H1 (cell line): ENCODE measurements around the gene KRTAP2-4. TPM values are rescaled to one million over a fixed set of nuclear protein-coding genes. Genes with fewer than 3 reads are reported as not detected.

Experiments used
- CTCF ChIA-PET: fragments of 300-600 bp; sonication (Branson Sonifier 250); formaldehyde crosslinking; loops from one replicate; lab custom pipeline; 2021; ENCODE audit not compliant: partially characterized antibody; lab: Charles Lee
- POLR2A ChIA-PET: fragments of 300-600 bp; sonication (Branson Sonifier 250); formaldehyde crosslinking; loops from one replicate; lab custom pipeline; 2021; ENCODE audit warnings: inconsistent platforms; ENCODE audit not compliant: partially characterized antibody; lab: Charles Lee
- DNase-seq, 2 experiments: peaks; one replicate each; pipeline versions ENCODE4 v3.0.0 to v3.0.0-alpha.2; 2010 to 2022; ENCODE audit warnings: low spot score in 2 of 2, low read depth in 1 of 2, mixed read lengths in 1 of 2
- FAIRE-seq: peaks from 2 replicates; lab custom pipeline; 2011; peaks lifted over from hg19 to GRCh38; lab: Jason Lieb, UNC
- H2AFZ ChIP-seq: 2 replicates; pipeline ENCODE4 v1.8.1; 2012; ENCODE audit warnings: low read length, inconsistent platforms
- H2AK5ac ChIP-seq: 2 replicates; pipeline ENCODE4 v1.6.1; 2013; ENCODE audit warnings: low read depth, low read length
- H2BK120ac ChIP-seq: replicated peaks from 2 replicates; pipeline ENCODE3; 2013; ENCODE audit warnings: low read depth, low read length, inconsistent platforms
- H2BK12ac ChIP-seq: 2 replicates; pipeline ENCODE4 v1.6.1; 2013; ENCODE audit warnings: low read depth, low read length
- H2BK15ac ChIP-seq: 2 replicates; pipeline ENCODE4 v1.6.1; 2013; ENCODE audit warnings: low read length
- H2BK20ac ChIP-seq: 2 replicates; pipeline ENCODE4 v1.6.1; 2013; ENCODE audit warnings: low read length
- H2BK5ac ChIP-seq: 2 replicates; pipeline ENCODE4 v1.6.1; 2013; ENCODE audit warnings: low read depth, low read length
- H3K14ac ChIP-seq: 2 replicates; pipeline ENCODE4 v1.6.1; 2013; ENCODE audit warnings: inconsistent platforms; ENCODE audit not compliant: insufficient read length
- H3K18ac ChIP-seq: 2 replicates; pipeline ENCODE4 v1.6.1; 2013; ENCODE audit warnings: low read length; ENCODE audit errors: extremely low read depth
- H3K23ac ChIP-seq: 2 replicates; pipeline ENCODE4 v1.6.1; 2013; ENCODE audit warnings: inconsistent platforms; ENCODE audit not compliant: insufficient read length
- H3K23me2 ChIP-seq: 2 replicates; pipeline ENCODE4 v1.6.1; 2013; ENCODE audit warnings: low read depth, low read length
- H3K27ac ChIP-seq: 2 replicates; pipeline ENCODE4 v1.6.1; 2011; ENCODE audit warnings: low read depth, low read length, inconsistent platforms
- H3K27me3 ChIP-seq, 4 experiments: replicated peaks in 1 of 4; 1 replicate in 1 of 4; 2 replicates in 3 of 4; pipeline versions ENCODE4 v1.6.1 to v1.8.1; 2011 to 2013; ENCODE audit warnings: low read length in 3 of 4, mild to moderate bottlenecking in 3 of 4, inconsistent platforms in 2 of 4, mixed read lengths in 2 of 4, moderate library complexity in 1 of 4; ENCODE audit not compliant: control insufficient read depth in 3 of 4, insufficient read depth in 3 of 4; ENCODE audit errors: extremely low read depth in 1 of 4
- H3K36me3 ChIP-seq, 4 experiments: 2 replicates each; pipeline versions ENCODE4 v1.6.1 to v1.8.1; 2011 to 2013; ENCODE audit warnings: mild to moderate bottlenecking in 4 of 4, low read length in 3 of 4, moderate library complexity in 2 of 4, control low read depth in 1 of 4, inconsistent platforms in 1 of 4; ENCODE audit not compliant: insufficient read depth in 4 of 4, control insufficient read depth in 2 of 4
- H3K4ac ChIP-seq: replicated peaks from 2 replicates; pipeline ENCODE3; 2013; ENCODE audit warnings: low read length, low read depth, mixed read lengths, inconsistent platforms; ENCODE audit not compliant: insufficient read length
- H3K4me1 ChIP-seq, 4 experiments: replicated peaks in 1 of 4; 1 replicate in 1 of 4; 2 replicates in 3 of 4; pipeline versions ENCODE4 v1.6.1 to v1.8.1; 2011 to 2013; ENCODE audit warnings: low read length in 3 of 4, inconsistent platforms in 2 of 4, mixed read lengths in 1 of 4; ENCODE audit not compliant: insufficient read depth in 4 of 4, control insufficient read depth in 3 of 4
- H3K4me2 ChIP-seq, 2 experiments: 2 replicates each; pipeline versions ENCODE4 v1.6.1 to v1.8.1; 2011 to 2013; ENCODE audit warnings: low read depth in 2 of 2, low read length in 2 of 2, control low read depth in 1 of 2, inconsistent platforms in 1 of 2, mild to moderate bottlenecking in 1 of 2; ENCODE audit not compliant: insufficient read depth in 1 of 2
- H3K4me3 ChIP-seq, 4 experiments: fragments of 200-600, 300-600 bp in 1 of 4; sonication (generic), shearing (Covaris generic), sonication (Bioruptor Twin) in 1 of 4; 2 replicates each; pipeline versions ENCODE4 v1.5.1 to v1.8.1; 2011 to 2016; ENCODE audit warnings: low read length in 4 of 4, low read depth in 3 of 4, control low read depth in 2 of 4, inconsistent platforms in 2 of 4, mild to moderate bottlenecking in 2 of 4, mixed read lengths in 1 of 4, moderate library complexity in 1 of 4; ENCODE audit not compliant: insufficient read depth in 2 of 4; ENCODE audit errors: extremely low read depth in 1 of 4
- H3K56ac ChIP-seq: replicated peaks from 2 replicates; pipeline ENCODE3; 2013; ENCODE audit warnings: low read depth, mild to moderate bottlenecking, mixed read lengths, low read length, inconsistent platforms; ENCODE audit not compliant: insufficient read length
- H3K79me1 ChIP-seq: 2 replicates; pipeline ENCODE4 v1.6.1; 2013; ENCODE audit warnings: low read depth, low read length, control low read depth
- H3K79me2 ChIP-seq, 2 experiments: 2 replicates each; pipeline versions ENCODE4 v1.6.1 to v1.8.1; 2012 to 2013; ENCODE audit warnings: low read length in 2 of 2, mild to moderate bottlenecking in 2 of 2, inconsistent platforms in 1 of 2; ENCODE audit not compliant: insufficient read depth in 2 of 2, control insufficient read depth in 1 of 2
- H3K9ac ChIP-seq, 4 experiments: replicated peaks in 1 of 4; 1 replicate in 1 of 4; 2 replicates in 3 of 4; pipeline versions ENCODE4 v1.6.1 to v1.8.1; 2011 to 2013; ENCODE audit warnings: low read depth in 3 of 4, low read length in 3 of 4, control low read depth in 2 of 4, mild to moderate bottlenecking in 2 of 4, moderate library complexity in 2 of 4, inconsistent platforms in 1 of 4; ENCODE audit errors: extremely low read depth in 1 of 4
- H3K9me3 ChIP-seq, 2 experiments: 2 replicates each; pipeline versions ENCODE4 v1.6.1 to v1.8.1; 2012 to 2013; ENCODE audit warnings: mild to moderate bottlenecking in 2 of 2, moderate library complexity in 2 of 2, control low read depth in 1 of 2, inconsistent platforms in 1 of 2, low read depth in 1 of 2, low read length in 1 of 2, mixed read lengths in 1 of 2; ENCODE audit not compliant: insufficient read depth in 2 of 2
- H4K20me1 ChIP-seq, 2 experiments: replicated peaks in 1 of 2; 2 replicates each; pipeline versions ENCODE3 to v1.8.1; 2011 to 2013; ENCODE audit warnings: inconsistent platforms in 2 of 2, low read length in 2 of 2, mild to moderate bottlenecking in 1 of 2; ENCODE audit not compliant: insufficient read depth in 2 of 2, control insufficient read depth in 1 of 2
- H4K5ac ChIP-seq: 2 replicates; pipeline ENCODE4 v1.6.1; 2013; ENCODE audit warnings: low read length, low read depth, mixed read lengths, inconsistent platforms; ENCODE audit not compliant: insufficient read length
- H4K8ac ChIP-seq: 2 replicates; pipeline ENCODE4 v1.8.0; 2013; ENCODE audit warnings: mild to moderate bottlenecking, moderate library complexity, low read length, inconsistent platforms; ENCODE audit not compliant: insufficient read depth; ENCODE audit errors: extremely low read depth
- H4K91ac ChIP-seq: replicated peaks from 2 replicates; pipeline ENCODE3; 2013; ENCODE audit warnings: low read length, mixed read lengths, inconsistent platforms; ENCODE audit not compliant: insufficient read length
- BCL11A ChIP-seq, 2 experiments: IDR thresholded peaks; one replicate each; pipeline ENCODE4 v1.6.1; 2011; ENCODE audit warnings: low read depth in 2 of 2, low read length in 2 of 2, mild to moderate bottlenecking in 2 of 2
- CEBPB ChIP-seq: IDR thresholded peaks from 2 replicates; pipeline ENCODE4 v1.6.1; 2012; ENCODE audit warnings: low read depth, low read length
- EP300 ChIP-seq, 2 experiments: IDR thresholded peaks; 1 replicate in 1 of 2; 2 replicates in 1 of 2; pipeline ENCODE4 v1.6.1; 2011 to 2012; ENCODE audit warnings: low read depth in 2 of 2, low read length in 2 of 2, mild to moderate bottlenecking in 2 of 2, borderline replicate concordance in 1 of 2, inconsistent platforms in 1 of 2, moderate library complexity in 1 of 2
- GABPA ChIP-seq: IDR thresholded peaks from 2 replicates; pipeline ENCODE4 v1.6.1; 2011; ENCODE audit warnings: mild to moderate bottlenecking, low read length, moderate library complexity, borderline replicate concordance; ENCODE audit not compliant: insufficient read depth
- JUND ChIP-seq: IDR thresholded peaks from 2 replicates; pipeline ENCODE4 v1.6.1; 2011; ENCODE audit warnings: mild to moderate bottlenecking, improper control_type of control experiment, low read length
- RAD21 ChIP-seq, 2 experiments: IDR thresholded peaks in 1 of 2; conservative IDR thresholded peaks in 1 of 2; 2 replicates each; pipeline ENCODE4 v1.6.1; 2011; ENCODE audit warnings: low read depth in 2 of 2, low read length in 2 of 2, improper control_type of control experiment in 1 of 2, inconsistent platforms in 1 of 2, mild to moderate bottlenecking in 1 of 2, moderate library complexity in 1 of 2
- TCF12 ChIP-seq: IDR thresholded peaks from 2 replicates; pipeline ENCODE4 v1.6.1; 2011; ENCODE audit warnings: low read depth, mild to moderate bottlenecking, low read length
- TEAD4 ChIP-seq: IDR thresholded peaks from 2 replicates; pipeline ENCODE4 v1.6.1; 2012; ENCODE audit warnings: low read depth, low read length, inconsistent platforms, mixed read lengths
- WGBS, 2 experiments: shearing (Covaris generic) in 1 of 2; methylation state at CpG; one replicate each; pipeline versions ENCODE4 v1.1.6 to v1.1.7; 2013 to 2015; ENCODE audit warnings: low lambda C conversion rate in 2 of 2, mixed read lengths in 2 of 2, inconsistent platforms in 1 of 2, low coverage in 1 of 2, missing lambda C conversion rate in 1 of 2; ENCODE audit not compliant: insufficient replicate concordance in 2 of 2, insufficient coverage in 1 of 2, insufficient read length in 1 of 2; ENCODE audit errors: extremely low coverage in 1 of 2, missing lambda C conversion rate in 1 of 2; 5-methylcytosine and 5-hydroxymethylcytosine counted together
- polyA plus RNA-seq, 7 experiments: library from polyadenylated mRNA; depleted of rRNA in 3 of 7; stranded (reverse) in 5 of 7; unstranded in 2 of 7; fragments of >200 nt in 5 of 7; fragments of 200-250 nt in 2 of 7; gene quantifications; 1 replicate in 5 of 7; 2 replicates in 1 of 7; 4 replicates in 1 of 7; pipeline versions ENCODE4 v1.2.1 to v1.2.3, GENCODE V29; 2011 to 2013; ENCODE audit warnings: missing spikeins in 2 of 7, mixed read lengths in 2 of 7
- total RNA-seq: library from RNA; stranded (reverse); fragmentation: NEBNext Ultra II Directional; extraction: Animal tissue kit (Norgen Biotek cat#: 25700); gene quantifications from 2 replicates; pipeline ENCODE4 v1.2.1, GENCODE V29; 2021

The KRTAP2-4 gene
- total and polyA plus RNA-seq, 2 of the 8 experiments (the other 6 are each of a cell fraction or from before 2014, with no cell fraction given), result not detected

DNA sequence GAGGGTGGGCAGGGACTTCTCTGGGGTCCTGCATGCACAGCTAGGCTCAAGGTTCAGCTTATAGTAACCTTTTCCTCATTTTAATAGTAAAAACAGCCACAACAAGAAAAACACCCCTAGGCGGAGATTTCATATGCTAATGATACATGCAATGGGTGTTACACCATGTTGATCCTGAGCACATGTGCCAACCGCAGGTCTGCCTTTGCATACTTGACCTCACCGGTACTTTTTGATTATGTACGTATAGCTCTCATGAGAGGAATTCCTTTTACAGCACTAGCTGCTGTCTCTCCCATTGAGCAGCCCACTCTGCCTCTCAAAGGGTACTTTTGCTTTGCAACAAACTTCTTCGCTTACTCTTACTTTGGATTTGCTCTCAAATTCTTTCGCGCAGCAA is 30.4 kb upstream of the KRTAP2-4 start:
- no peak overlapping the region for H2BK15ac ChIP-seq
- no peak overlapping the region for H4K91ac ChIP-seq
- no peaks in the 10 kb centered on the region for H3K27me3 ChIP-seq
- ChIA-PET POLR2A (no interaction called here), CTCF (no interaction called here)
- H3K4me2 ChIP-seq, result no peak overlapping the region
- no peak overlapping the region for H4K8ac ChIP-seq
- H3K79me2 ChIP-seq, result no peaks in the 10 kb centered on the region
- H2AFZ ChIP-seq, result no peak overlapping the region
- no peak overlapping the region for H2BK5ac ChIP-seq
- no peak overlapping the region for H2BK20ac ChIP-seq
- DNase-seq (no peak), FAIRE-seq (no peak)
- no peak overlapping the region for H3K27ac ChIP-seq
- no peaks in the 10 kb centered on the region for H3K79me1 ChIP-seq
- H3K23ac ChIP-seq, result no peak overlapping the region
- no peak overlapping the region for H2BK120ac ChIP-seq
- no peak overlapping the region for H3K18ac ChIP-seq
- 86% methylated on average over 7 of the region's 7 CpGs; no CpG with 5 or more reads in 1 of the 2 experiments for WGBS, 2 experiments
- peaks cover 3 to 6% of the 10 kb centered on the region in 2 experiments; a peak in 1 of 4 replicates for H3K9me3 ChIP-seq
- H3K14ac ChIP-seq, result no peak overlapping the region
- H3K4me1 ChIP-seq, result no peaks in the 10 kb centered on the region
- H4K20me1 ChIP-seq, result no peaks in the 10 kb centered on the region
- H3K4ac ChIP-seq, result no peak overlapping the region
- H3K56ac ChIP-seq, result no peak overlapping the region
- TF ChIP-seq EP300 (IDR thresholded peaks at IDR 0.05; ENCODE audit: borderline replicate concordance in 1 of 2, low read depth in 2 of 2, low read length in 2 of 2) (no peak), CEBPB (no peak), TEAD4 (no peak), GABPA (no peak), TCF12 (no peak), BCL11A (IDR thresholded peaks at IDR 0.05; ENCODE audit: low read depth in 2 of 2, low read length in 2 of 2) (no peak), JUND (no peak), RAD21 (IDR thresholded peaks at IDR 0.05 in 1 of 2, conservative IDR thresholded peaks at IDR 0.05 in 1 of 2; ENCODE audit: low read depth in 2 of 2, low read length in 2 of 2) (no peak)
- no peak overlapping the region for H2AK5ac ChIP-seq
- H3K23me2 ChIP-seq, result no peaks in the 10 kb centered on the region
- no peak overlapping the region for H3K4me3 ChIP-seq
- H2BK12ac ChIP-seq, result no peak overlapping the region
- no peak overlapping the region for H3K9ac ChIP-seq
- H3K36me3 ChIP-seq, result no peaks in the 10 kb centered on the region
- no peak overlapping the region for H4K5ac ChIP-seq
